Measurements from ENCODE around the gene ACBD3. TPM values are rescaled to one million over a fixed set of nuclear protein-coding genes. Genes with fewer than 3 reads are reported as not detected.

Gene ACBD3
- total and polyA plus RNA-seq, 4 donors: 13.5 to 51.9 (median 30.5) TPM

- Histone ChIP-seq H3K36me3 (ENCODE audit: control insufficient read depth in 4 of 4, insufficient read depth in 4 of 4, low read length in 4 of 4) (no peaks in the 10 kb centered on the region), H3K9me3 (ENCODE audit: control insufficient read depth in 4 of 4, insufficient read depth in 3 of 4, low read length in 3 of 4) (no peaks in the 10 kb centered on the region), H3K4me1 (ENCODE audit: control insufficient read depth in 5 of 5, insufficient read depth in 5 of 5, low read length in 5 of 5) (peaks cover 0 to 5% (median 0%) of the 10 kb centered on the region in 5 donors), H3K4me3 (no peak overlapping the region), H3K9ac (ENCODE audit: insufficient read depth in 1 of 2, low read length in 2 of 2) (no peak overlapping the region), H3K27ac (ENCODE audit: low read depth in 1 of 2, low read length in 1 of 2) (no peak overlapping the region), H3K27me3 (ENCODE audit: control insufficient read depth in 3 of 3, insufficient read depth in 3 of 3, low read length in 2 of 3) (peaks cover 0 to 15% (median 7%) of the 10 kb centered on the region in 3 donors)
- WGBS, 2 donors: 97 to 98% methylated on average over 10 of the region's 10 CpGs
- DNase-seq: no peak
- no peak for TF ChIP-seq CTCF (IDR thresholded peaks at IDR 0.05; ENCODE audit: control extremely low read depth, extremely low read depth)
- ATAC-seq (ENCODE audit: insufficient read depth, low FRiP score): no peak
Measured at GRCh38 chr1:226222686-226223085, 36.1 kb upstream of the ACBD3 start.

GRCh38 chr1:226220473-226221189, 34.1 kb upstream of the ACBD3 start:
- DNase-seq: no peak
- Histone ChIP-seq H3K4me1 (ENCODE audit: control insufficient read depth in 5 of 5, insufficient read depth in 5 of 5, low read length in 5 of 5) (peaks cover 0 to 5% (median 0%) of the 10 kb centered on the region in 5 donors), H3K36me3 (ENCODE audit: control insufficient read depth in 4 of 4, insufficient read depth in 4 of 4, low read length in 4 of 4) (no peaks in the 10 kb centered on the region), H3K9ac (ENCODE audit: insufficient read depth in 1 of 2, low read length in 2 of 2) (no peak overlapping the region), H3K4me3 (no peak overlapping the region), H3K9me3 (ENCODE audit: control insufficient read depth in 4 of 4, insufficient read depth in 3 of 4, low read length in 3 of 4) (no peaks in the 10 kb centered on the region), H3K27ac (ENCODE audit: low read depth in 1 of 2, low read length in 1 of 2) (no peak overlapping the region), H3K27me3 (ENCODE audit: control insufficient read depth in 3 of 3, insufficient read depth in 3 of 3, low read length in 2 of 3) (peaks cover 0 to 13% (median 7%) of the 10 kb centered on the region in 3 donors)
- ATAC-seq (ENCODE audit: insufficient read depth, low FRiP score): no peak
- TF ChIP-seq CTCF (IDR thresholded peaks at IDR 0.05; ENCODE audit: control extremely low read depth, extremely low read depth): no peak
- WGBS, 2 donors: 57 to 71% methylated on average over 11 of the region's 11 CpGs

GRCh38 chr1:226217273-226217672, 30.7 kb upstream of the ACBD3 start:
- H3K4me1 ChIP-seq (ENCODE audit: control insufficient read depth in 5 of 5, insufficient read depth in 5 of 5, low read length in 5 of 5): peaks cover 0 to 4% (median 0%) of the 10 kb centered on the region in 5 donors
- no peak overlapping the region for H3K27ac ChIP-seq (ENCODE audit: low read depth in 1 of 2, low read length in 1 of 2)
- H3K36me3 ChIP-seq (ENCODE audit: control insufficient read depth in 4 of 4, insufficient read depth in 4 of 4, low read length in 4 of 4): no peaks in the 10 kb centered on the region
- no peak overlapping the region for H3K9ac ChIP-seq (ENCODE audit: insufficient read depth in 1 of 2, low read length in 2 of 2)
- no peaks in the 10 kb centered on the region for H3K27me3 ChIP-seq (ENCODE audit: control insufficient read depth in 3 of 3, insufficient read depth in 3 of 3, low read length in 2 of 3)
- no peaks in the 10 kb centered on the region for H3K9me3 ChIP-seq (ENCODE audit: control insufficient read depth in 4 of 4, insufficient read depth in 3 of 4, low read length in 3 of 4)
- H3K4me3 ChIP-seq: no peak overlapping the region
- TF ChIP-seq CTCF (IDR thresholded peaks at IDR 0.05; ENCODE audit: control extremely low read depth, extremely low read depth): no peak
- WGBS, 2 donors: 80 to 86% methylated on average over 10 of the region's 10 CpGs
- no peak for DNase-seq
- no peak for ATAC-seq (ENCODE audit: insufficient read depth, low FRiP score)

Measured in lung (tissue), 12 donors.